GM18508 (cell line): ENCODE data around the gene SMPD3.

Experiments
- ATAC-seq: cut with Tn5 transposase; IDR thresholded peaks from one replicate; pipeline ENCODE4 v1.9.1; 2021; ENCODE audit warnings: moderate number of reproducible peaks; ENCODE audit not compliant: insufficient read depth, unreplicated experiment

Gene SMPD3

DNA sequence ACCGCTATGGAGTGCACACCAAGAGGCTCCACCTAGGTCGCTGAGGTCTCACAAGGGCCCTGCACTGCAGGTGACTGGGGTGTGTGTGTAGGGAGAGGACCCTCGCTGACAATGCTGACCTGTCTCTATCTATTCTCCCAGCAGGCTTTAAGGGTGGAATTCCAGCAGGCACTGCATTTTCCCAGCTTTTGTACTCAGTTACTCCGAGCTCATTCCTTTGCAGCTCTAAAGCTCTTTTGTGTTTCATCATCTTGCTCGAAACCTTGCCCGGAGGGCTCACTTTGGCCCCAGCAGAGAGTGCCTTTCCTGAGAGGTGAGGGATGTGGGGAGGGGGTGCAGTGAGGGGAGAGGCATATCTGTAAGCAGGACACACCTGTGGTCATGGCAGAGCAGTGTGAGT lies 39.3 kb downstream of the SMPD3 start:
- ATAC-seq: no peak

DNA sequence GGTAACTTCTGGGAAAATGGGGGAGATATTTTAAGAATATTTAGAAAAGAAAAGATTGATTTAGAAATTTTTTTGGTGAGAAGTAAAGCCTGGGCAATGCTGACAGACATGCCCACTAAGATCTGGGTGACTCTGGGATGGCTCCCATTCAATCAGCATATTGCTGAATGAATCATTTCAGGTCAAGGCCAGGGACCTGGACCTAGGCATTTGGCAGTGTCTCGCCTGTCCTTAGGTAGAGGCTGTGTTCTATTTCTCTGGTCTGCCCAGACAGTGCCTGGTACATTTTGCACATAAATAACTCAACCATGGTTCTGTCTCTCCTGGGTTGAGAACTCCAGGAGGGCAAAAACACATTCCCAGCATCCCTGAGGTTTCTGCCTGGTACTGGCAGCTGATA lies 39.9 kb downstream of the SMPD3 start:
- ATAC-seq: no peak

DNA sequence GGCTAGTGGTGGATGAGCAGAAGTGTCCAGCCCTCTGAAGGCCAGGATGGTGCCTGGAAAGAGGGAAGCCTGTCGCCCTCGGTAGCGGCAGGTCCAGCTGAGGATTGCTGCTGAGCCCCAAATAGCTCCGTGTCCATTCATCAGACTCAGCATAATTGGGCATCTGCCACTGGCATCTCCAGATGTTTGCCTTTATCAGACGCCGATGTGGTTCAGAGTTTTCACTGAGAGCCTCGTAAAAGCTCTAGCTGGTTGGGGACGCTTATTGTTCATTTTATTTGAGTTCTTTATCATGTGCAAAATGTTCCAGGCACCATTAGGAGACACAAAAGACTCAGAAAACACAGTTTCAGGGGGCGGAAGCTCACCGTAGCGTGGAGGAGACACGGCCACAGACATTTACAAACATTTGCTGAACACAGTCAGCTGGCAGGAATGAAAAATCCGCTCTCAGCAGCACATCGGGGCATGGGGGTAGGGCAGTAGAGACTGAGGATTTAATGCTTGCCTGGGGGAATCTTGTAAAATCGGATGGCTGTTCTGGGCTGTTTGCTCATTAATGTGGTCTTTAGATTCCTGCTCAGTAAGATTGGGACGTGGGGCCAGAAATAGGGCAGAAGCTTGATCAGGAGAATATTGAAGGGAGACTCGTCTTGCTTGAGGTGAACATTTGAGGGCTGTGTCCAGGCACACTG lies 41.7 kb downstream of the SMPD3 start:
- no peak for ATAC-seq

DNA sequence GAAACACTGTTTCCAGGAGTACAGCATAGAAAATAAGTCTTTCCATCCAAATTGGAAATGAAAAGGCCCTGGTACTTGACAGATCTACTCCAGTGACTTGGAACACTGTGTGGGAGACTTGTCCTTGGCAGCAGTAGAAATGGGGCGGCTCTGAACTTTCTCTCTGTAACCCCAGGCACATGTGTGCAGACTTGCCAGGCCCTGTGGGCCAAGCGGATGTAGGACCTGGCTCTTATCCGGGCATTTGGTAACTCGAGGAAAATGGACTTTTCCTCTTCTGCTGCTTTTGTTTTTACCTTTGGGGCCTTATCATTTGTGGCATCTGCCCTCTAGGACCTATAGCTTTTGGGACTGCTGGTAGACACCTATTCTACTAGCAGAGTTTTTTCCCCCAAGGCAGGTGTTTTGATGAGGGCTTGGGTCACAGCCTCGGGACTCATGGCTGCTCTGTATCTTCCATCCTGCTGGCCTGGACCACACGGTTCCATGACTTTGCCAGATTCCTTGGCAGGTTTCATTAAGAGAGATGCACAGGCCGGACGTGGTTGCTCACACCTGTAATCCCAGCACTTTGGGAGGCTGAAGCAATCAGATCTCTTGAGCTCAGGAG lies 43.5 kb downstream of the SMPD3 start:
- ATAC-seq: no peak

DNA sequence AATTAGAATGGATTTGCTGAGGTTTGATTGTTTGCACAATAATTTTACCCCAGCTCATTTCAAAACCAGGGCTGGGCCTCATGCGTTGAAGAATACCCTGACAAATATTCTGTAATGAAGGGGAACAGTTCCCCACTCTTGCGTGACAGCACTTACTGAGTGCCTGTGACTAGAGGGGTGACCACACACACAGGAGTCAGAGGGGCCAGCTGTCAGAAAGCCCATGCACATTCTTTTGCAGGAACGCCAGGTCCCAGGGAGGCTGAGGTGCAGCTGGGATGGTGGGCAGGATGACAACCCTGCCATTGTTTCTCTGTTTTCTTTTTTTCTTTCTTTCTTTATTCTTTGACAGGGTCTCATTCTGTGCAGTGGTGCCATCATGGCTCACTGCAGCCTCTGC lies 44.6 kb downstream of the SMPD3 start:
- no peak for ATAC-seq

DNA sequence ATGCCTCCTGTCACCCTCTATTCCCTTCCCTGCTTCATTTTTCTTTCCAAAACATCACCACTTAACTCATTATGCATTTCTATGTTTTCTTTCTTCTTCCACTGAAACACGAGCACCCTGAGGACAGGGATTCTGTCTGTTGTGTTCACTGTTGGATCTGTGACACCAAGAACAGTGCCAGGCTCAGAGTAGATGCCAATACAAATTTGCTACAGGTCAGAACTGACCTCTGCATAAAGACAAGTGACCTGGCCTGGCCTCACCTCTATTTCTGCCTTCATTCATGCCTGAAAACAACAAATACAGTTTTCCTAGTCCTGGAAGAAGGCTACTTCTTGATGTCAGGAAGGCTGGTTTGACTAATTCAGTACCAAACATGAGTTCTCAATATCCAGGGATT lies 45.1 kb downstream of the SMPD3 start:
- no peak for ATAC-seq

DNA sequence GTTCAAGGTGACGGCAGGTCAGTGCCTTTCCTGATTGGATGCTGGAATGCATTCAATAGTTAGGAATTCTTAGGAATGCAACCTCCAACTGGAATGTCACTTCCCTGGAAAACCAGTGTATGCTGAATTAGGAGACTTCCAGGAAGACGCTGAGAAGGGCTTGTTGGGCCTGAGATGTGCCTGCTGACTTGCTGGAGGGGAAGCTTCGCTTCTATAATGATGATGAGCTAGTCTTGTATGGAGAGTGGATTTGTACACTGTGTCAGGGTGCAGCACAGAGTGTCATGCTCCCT lies 45.6 kb downstream of the SMPD3 start:
- no peak for ATAC-seq

DNA sequence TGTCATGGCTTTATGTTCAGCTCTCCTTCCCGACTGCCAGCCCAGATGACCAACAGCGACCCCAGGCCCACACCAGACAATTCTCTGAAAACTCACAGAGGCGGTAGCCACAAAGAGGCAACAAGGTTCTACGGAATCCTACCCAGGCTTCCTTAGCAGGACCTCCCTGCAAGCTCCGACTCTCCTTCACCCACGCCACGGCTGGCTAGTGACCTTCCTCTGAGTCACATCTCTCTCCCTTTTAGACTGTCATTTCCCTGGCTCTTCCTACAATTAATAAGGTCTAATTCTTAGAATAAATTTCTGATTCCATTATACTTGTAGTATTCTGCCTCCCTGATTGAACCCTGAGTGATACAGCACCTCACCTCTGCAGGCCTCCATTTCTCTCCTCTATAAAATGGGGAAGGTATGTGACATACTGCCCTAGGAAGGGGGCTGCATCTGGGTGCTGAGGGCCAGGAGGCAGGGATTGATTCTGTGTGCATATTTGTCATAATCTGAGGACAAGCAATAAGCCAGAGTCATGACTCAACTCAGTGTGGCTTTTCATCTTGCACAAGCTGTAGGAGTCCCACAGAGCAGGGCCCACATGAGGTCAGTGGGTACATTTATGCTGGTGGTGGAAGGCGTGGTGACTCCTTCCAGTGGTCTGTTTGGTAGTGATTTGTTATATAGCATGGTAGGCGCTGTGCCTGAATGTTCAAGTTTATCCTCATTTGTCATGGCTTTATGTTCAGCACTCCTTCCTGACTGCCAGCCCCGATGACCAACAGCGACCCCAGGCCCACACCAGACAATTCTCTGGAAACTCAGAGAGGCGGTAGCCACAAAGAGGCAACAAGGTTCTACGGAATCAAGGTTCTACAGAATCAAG lies 46.2 kb downstream of the SMPD3 start:
- ATAC-seq: no peak

DNA sequence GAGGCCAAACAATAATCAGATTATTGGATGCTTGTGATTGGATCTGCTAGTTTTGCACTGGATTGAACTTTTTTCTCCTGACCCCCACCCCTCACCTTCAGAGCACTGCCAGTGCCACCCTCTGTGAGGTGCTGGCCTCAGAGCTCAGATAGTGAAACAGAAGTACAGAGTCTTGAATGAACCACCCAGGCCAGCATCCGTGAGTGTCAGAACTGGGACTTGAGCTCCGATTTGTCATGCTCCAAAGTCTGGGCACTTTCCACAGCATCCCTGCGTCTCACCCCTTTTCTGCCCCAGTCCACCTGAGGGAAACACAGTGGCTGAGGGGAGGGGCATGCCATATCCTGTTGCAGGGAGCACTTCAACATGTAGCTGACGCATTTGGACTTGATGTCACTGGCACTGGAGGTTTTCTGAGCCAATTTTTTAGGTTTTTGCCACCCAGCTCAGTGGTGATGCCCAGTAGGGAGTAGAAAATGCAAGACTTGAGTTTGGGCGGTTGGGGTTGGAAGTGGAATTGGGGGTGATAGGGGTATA lies 47.3 kb downstream of the SMPD3 start:
- ATAC-seq: no peak

DNA sequence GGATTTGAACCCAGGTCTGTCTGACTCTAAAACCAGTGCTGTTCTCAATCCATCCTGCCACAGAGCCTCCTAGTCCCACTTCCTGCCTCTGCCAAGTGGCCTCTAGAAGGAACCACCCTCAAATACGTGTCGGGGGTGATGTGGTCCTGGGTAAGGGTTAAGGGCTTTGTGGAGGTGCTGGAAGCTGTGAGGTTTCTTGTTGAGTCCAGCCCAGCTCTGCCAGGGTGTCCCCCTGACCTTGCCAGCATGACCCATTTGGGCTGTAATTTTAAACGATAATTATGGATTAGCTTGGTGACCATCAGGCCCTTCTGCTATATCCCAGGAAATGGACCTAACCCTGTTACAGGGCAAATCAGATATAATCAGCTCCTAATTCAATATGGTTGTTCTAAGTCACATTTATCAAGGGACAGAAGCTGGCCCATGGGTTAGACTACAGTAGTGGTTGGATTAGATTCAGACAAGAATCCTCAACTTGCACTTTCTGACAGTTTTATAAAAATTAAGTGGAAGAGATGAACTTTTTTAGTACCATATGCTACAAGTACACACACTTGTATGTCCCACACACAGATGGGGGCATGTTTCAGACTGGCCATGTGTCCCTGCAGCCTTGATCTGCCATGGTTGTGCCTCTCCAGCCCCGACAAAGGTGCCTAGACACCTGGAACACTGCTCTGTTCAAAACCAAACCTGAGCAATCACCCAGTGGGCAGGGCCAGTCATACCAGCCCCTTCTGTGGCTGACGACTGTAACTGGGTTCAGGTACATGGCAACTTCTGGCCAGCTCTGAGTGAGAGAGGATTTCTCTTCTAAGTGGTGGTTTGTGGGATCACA lies 48.0 kb downstream of the SMPD3 start:
- ATAC-seq: no peak

DNA sequence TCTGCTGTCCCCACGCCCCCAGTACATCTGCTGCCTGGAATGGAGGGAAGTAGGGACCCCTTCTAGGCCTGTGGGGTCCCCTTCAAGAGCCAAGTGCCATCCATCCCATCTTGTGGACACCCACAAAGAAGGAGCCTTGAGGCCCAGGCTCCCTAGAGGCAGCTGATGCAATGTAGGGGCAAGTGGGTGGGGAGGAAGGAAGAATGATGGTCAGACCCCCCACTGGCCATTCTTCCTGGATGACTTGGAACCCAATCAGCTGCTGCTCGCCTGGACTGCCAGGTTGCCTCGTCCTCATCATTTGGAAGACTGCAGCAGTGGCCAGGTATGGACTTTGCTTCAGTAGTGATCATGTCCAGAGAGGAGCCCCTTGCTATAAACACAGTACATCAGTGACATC lies 48.9 kb downstream of the SMPD3 start:
- no peak for ATAC-seq

DNA sequence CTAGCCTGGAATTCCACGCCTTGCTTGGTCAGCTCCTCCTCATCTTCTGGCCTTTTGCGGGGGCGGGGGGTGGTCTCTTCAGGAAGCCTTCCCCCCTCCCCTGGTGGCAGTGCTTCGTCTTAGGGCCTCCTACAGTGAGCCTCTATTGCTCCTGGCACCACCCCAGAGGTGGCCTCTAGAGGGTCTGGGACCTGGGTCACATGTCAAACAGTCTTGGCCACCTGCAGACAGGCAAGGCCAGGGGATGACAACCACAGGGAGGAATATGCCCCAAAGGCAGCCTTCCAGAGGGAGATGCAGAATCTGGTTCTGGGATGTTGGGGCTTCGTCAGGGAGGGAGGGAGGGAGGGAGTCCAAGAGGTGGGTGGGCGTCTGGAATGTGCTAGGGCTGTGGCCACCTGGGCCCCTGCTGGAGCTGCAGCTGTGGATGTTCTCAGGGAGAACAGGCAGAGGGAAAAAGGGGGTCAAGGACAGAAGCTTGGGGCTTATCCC lies 50.6 kb downstream of the SMPD3 start:
- ATAC-seq: no peak

DNA sequence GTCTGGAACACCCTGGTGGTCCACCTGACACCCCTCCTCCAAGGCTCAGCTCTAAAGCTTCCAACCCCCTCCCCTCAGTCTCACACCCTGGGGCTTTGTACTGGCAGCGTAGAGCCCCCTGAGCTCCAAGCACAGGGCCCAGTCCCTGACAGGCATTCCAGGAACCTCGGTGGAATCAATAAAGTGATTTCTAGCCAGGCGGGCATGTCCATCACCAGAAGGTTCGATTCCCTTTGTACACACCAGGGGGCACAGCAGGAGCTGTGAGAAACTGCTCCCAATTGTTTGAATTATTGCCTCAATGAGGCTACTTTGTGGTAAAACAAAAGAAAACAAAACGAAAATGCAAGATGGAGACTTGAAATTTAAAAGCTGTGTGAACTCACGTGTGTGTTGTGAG lies 51.8 kb downstream of the SMPD3 start:
- no peak for ATAC-seq

DNA sequence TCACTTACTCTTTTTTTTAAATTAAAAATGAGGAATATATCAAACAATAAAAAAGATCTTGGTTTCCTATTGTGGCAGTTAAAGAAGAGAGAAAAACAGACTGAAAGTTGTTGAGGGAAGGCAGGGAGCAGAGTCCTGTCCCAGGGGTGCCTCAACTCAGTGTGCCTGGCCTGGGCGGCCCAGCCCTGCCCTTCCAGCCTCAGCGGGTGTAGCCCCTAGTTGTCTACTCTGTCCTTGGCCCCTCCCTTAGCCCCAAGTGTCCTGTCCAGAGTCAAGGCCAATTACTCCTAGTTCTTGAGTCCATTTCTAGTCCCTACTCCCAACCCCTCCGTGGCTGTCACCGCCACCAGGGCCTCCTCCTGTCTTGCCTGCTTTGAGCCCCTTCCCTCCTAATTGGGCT lies 52.5 kb downstream of the SMPD3 start:
- no peak for ATAC-seq

DNA sequence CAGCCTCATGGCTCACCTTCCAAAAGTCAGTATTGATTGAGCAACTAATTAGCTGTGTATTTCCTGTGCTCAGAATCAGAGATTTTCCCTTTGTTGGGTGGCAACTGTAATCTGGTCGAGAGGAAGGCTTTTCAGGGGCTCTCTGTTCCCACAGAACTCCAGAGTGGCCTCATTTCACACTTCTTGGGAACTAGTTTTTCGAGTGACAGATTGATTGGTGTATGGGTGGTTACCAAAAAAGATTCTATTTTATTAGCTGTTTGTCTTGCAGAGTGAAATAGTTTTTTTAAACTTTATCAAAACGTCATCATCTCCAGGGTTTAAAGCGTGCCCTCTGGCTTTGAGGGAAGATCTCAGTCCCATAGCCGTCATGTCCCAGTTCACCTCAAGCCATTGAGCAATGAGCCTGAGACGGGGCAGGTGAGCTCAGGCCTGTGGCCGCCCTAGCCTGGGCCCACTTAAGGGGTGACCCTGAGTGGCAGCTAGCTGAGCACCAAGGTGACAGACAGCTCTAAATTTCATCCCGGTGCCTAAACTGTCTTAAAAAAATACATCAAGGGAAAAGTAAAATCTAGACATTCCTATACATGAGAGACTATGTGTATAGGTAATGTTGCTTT lies 53.0 kb downstream of the SMPD3 start:
- no peak for ATAC-seq

DNA sequence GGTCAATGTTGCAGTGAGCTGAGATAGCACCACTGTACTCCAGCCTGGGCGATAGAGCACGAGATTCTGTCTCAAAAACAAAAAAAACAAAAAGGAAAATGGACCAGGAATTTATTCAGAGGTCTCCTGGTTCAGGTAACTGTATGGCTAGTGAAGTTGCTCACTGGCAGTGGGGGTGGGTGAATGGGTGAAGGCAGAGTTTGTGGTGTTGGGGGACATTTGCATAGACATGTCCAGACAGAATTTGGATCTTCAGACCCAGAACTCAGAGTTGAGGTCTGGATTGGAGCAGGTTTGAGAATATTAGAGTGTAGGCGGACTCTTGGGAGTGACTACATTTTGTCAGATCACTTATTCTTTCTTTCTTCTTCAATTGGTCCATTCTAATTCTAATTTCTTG lies 55.0 kb downstream of the SMPD3 start:
- no peak for ATAC-seq

DNA sequence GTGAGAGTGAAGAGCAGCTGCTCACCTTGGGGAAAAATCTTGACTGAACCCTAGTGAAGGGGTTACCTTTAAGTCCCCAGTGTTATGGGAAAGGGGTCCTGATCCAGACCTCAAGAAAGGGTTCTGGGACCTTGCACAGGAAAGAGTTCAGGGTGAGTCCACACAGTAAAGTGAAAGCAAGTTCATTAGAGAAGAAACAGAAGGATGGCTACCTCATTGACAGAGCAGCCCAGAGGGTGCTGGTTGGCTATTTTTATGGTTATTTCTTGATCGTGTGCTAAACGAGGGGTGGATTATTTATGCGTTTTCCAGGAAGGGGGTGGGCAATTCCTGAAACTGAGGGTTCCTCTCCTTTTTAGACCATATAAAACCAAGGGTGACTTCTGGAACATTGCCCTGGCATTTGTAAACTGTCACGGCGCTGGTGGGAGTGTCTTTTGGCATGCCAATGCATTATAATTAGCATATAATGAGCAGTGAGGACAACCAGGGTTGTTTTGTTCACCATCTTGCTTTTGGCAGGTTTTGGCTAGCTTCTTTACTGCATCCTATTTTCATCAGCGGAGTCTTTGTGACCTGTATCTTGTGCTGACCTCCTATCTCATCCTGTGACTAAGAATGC lies 58.4 kb downstream of the SMPD3 start:
- no peak for ATAC-seq

DNA sequence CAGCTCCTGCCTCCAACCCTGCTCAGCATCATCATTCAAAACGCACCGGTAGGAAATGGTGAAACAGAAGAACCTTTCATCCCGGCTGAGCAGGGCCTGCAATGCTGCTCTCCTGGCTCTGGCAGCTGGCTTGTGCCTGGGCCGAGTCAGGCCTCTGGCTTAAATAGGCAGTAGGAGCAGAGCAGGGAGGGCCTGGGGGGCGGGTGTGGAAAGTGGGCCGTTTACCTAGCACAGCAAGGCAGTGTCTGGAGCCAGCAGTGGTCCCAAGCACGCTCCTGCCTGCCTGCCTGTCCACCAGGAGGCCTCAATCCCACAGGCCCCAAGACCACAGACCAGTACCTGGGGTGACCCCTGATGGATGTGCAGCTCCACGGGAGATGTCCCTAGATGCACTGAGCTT lies 59.3 kb downstream of the SMPD3 start:
- no peak for ATAC-seq

DNA sequence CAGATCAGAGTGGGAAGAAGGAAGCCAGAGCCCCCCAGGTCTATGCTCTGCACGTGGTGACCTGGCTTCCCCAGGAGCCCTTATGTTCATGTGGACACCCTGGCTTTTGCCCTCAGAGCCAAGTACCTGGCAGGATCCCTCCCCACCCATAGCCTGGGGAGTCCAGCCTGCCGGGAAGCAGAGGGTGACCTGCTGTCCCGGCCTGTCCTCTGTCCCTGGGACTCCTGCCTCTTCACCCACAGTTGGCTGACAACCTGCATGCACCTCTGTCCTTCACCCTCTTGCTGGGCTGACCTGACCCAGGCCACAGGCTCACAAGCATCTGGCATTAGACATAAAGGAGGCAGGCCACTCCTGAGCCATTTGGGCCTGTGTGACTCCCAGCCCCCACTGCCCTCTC lies 60.2 kb downstream of the SMPD3 start:
- no peak for ATAC-seq

DNA sequence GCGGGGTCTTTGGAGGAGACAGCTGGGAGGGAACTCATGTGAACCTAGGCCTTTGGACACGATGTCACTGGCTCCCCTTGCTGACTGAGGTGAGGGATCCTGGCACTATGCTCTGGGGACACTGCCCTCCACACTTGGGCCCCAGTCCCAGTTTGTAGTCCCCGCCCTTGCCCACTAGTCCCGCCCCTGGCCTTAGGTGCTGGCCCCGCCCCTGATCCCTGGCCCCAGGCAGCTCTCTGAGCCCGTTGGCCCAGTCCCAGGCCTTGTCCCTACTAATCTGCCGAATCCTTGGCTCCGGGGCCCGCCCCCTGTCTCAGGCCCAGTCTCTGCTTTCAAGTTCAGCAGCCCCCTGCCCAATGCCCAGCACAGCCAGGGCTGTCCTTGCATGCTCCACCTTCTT lies 61.0 kb downstream of the SMPD3 start:
- ATAC-seq: no peak
